ENCODE data around the gene SETMAR.

SETMAR gene

GRCh38 chr3:4355401-4356219 is 52.4 kb downstream of the SETMAR start:
- no peak for DNase-seq

- DNase-seq = no peak
Measured at GRCh38 chr3:4356220-4356540, 53.0 kb downstream of the SETMAR start.

GRCh38 chr3:4356546-4357410 is 53.6 kb downstream of the SETMAR start:
- no peak for DNase-seq

GRCh38 chr3:4358273-4358672 is 55.1 kb downstream of the SETMAR start:
- DNase-seq = no peak

GRCh38 chr3:4359805-4360502 is 56.8 kb downstream of the SETMAR start:
- DNase-seq = no peak

GRCh38 chr3:4360817-4361216 is 57.6 kb downstream of the SETMAR start:
- DNase-seq = no peak

GRCh38 chr3:4362523-4362922 is 59.4 kb downstream of the SETMAR start:
- no peak for DNase-seq

Data from NCI-H1417 treated with DMSO at 0.1 percent for 48 hours (cell line).